Neural progenitor cell (in vitro differentiated cells): ENCODE results near the gene CIDEC. TPM values are rescaled to one million over a fixed set of nuclear protein-coding genes. Genes with fewer than 3 reads are reported as not detected.

Experiments used
- DNase-seq: peaks from one replicate; pipeline ENCODE4 v3.0.0-alpha.2; 2016; ENCODE audit warnings: low spot score
- H2AFZ ChIP-seq: fragments of 200-600 bp; sonication (generic); replicated peaks from 2 replicates; pipeline ENCODE4 v1.6.1; 2016; ENCODE audit warnings: antibody characterized with exemption
- H3F3A ChIP-seq: fragments of 200-600 bp; sonication (generic); 2 replicates; pipeline ENCODE4 v1.6.1; 2016; ENCODE audit warnings: antibody characterized with exemption, low read depth
- H3K27ac ChIP-seq: fragments of 200-600 bp; sonication (generic); 2 replicates; pipeline ENCODE4 v1.5.1; 2016; ENCODE audit warnings: mild to moderate bottlenecking
- H3K27me3 ChIP-seq: fragments of 200-600 bp; sonication (generic); 2 replicates; pipeline ENCODE4 v1.6.1; 2016; ENCODE audit warnings: mild to moderate bottlenecking, moderate library complexity
- H3K36me3 ChIP-seq: fragments of 200-600 bp; sonication (generic); 2 replicates; pipeline ENCODE4 v1.5.1; 2016
- H3K4me1 ChIP-seq: fragments of 200-600 bp; sonication (generic); 2 replicates; pipeline ENCODE4 v1.6.1; 2016; ENCODE audit warnings: mixed run types
- H3K4me2 ChIP-seq: fragments of 200-600 bp; sonication (generic); 2 replicates; pipeline ENCODE4 v1.6.1; 2016
- H3K4me3 ChIP-seq: fragments of 200-600 bp; sonication (generic); 2 replicates; pipeline ENCODE4 v1.5.1; 2016
- H3K79me2 ChIP-seq: fragments of 200-600 bp; sonication (generic); 2 replicates; pipeline ENCODE4 v1.6.1; 2016; ENCODE audit warnings: low read depth
- H3K9ac ChIP-seq: fragments of 200-600 bp; sonication (generic); 2 replicates; pipeline ENCODE4 v1.6.1; 2016
- H3K9me3 ChIP-seq: fragments of 200-600 bp; sonication (generic); 2 replicates; pipeline ENCODE4 v1.5.1; 2016; ENCODE audit warnings: low read depth
- H4K20me1 ChIP-seq: fragments of 200-600 bp; sonication (generic); 2 replicates; pipeline ENCODE4 v1.6.1; 2016; ENCODE audit warnings: low read depth
- H3K27ac Mint-ChIP-seq: 3 replicates; pipeline ENCODE4 v1.8.0; 2021; ENCODE audit warnings: mixed read lengths
- H3K27me3 Mint-ChIP-seq: 2 replicates; pipeline ENCODE4 v1.8.0; 2022; ENCODE audit warnings: low read depth, mild to moderate bottlenecking, inconsistent platforms, moderate library complexity, mixed read lengths; ENCODE audit not compliant: insufficient read depth
- H3K36me3 Mint-ChIP-seq: 3 replicates; pipeline ENCODE4 v1.8.0; 2021; ENCODE audit warnings: mixed read lengths
- H3K4me1 Mint-ChIP-seq: 3 replicates; pipeline ENCODE4 v1.8.0; 2021; ENCODE audit warnings: mixed read lengths
- H3K4me3 Mint-ChIP-seq: 3 replicates; pipeline ENCODE4 v1.8.0; 2021; ENCODE audit warnings: mild to moderate bottlenecking, moderate library complexity, mixed read lengths
- H3K9me3 Mint-ChIP-seq: 3 replicates; pipeline ENCODE4 v1.8.0; 2020; ENCODE audit warnings: mixed read lengths
- CTCF ChIP-seq: fragments of 200-600 bp; sonication (generic); IDR thresholded peaks from 2 replicates; pipeline ENCODE4 v1.5.1; 2017; ENCODE audit warnings: antibody characterized with exemption, mild to moderate bottlenecking
- EZH2 ChIP-seq: fragments of 200-600 bp; sonication (generic); IDR thresholded peaks from 2 replicates; pipeline ENCODE4 v1.6.1; 2017; ENCODE audit warnings: antibody characterized with exemption, mild to moderate bottlenecking, moderate library complexity
- EZH2phosphoT487 ChIP-seq: fragments of 200-600 bp; sonication (generic); IDR thresholded peaks from 2 replicates; pipeline ENCODE4 v1.6.1; 2017; ENCODE audit warnings: antibody characterized with exemption
- total RNA-seq: library from RNA; depleted of rRNA; stranded (reverse); fragments of >200 nt; gene quantifications from 2 replicates; pipeline ENCODE4 v1.2.3, GENCODE V29; 2015; ENCODE audit warnings: low replicate concordance

Gene CIDEC
- total RNA-seq, 1 donor from 2014 or later: not detected

DNA sequence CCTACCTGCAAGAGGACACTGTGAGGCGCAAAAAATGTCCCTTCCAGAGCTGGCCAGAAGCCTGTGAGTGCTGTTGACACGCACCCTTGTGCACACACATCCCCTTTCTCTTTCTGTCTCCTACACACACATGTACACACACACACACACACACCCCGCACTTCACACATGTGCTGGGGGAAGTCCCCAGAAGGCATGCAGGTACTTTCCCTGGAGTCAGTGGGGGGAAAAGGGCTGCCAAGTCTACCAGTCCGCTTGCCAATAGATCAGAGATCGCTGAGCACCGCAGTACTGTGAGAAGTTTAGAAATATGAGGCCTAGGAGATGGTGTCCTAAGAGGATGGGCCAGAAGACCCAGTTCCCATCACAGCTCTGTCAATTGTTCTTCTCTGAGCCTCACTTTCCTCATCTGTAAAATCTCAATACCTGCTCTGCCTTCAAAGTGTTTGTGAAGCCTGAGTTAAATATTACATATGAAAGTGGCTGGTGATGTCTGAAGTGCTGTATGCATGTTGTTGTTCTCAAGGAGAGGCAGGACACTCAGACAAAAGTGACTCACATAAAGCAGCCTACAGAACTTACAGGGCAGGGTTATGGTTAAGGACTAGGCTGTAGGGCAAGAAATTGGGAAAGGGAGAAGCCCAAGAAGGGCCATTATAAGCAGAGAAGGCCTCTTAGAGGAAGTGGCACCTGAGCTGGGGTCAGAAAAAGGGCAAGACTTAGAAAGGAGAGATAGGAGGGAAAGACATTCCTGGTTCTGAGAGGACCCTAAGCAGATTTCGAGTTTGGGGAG, 29.4 kb upstream of the CIDEC start:
- no peak for TF ChIP-seq EZH2phosphoT487
- TF ChIP-seq CTCF: no peak
- no peak for TF ChIP-seq EZH2
- Histone ChIP-seq H3K79me2 (no peaks in the 10 kb centered on the region), H3K4me1 (no peaks in the 10 kb centered on the region), H3K9me3 (no peaks in the 10 kb centered on the region), H3K4me3 (no peak overlapping the region), H3K27ac (no peak overlapping the region), H3K9ac (no peak overlapping the region), H4K20me1 (no peaks in the 10 kb centered on the region), H3K4me2 (no peak overlapping the region), H3K36me3 (no peaks in the 10 kb centered on the region), H2AFZ (no peak overlapping the region), H3F3A (peaks cover 4% of the 10 kb centered on the region), H3K27me3 (peaks cover 5% of the 10 kb centered on the region)
- no peak overlapping the region for H3K4me3 Mint-ChIP-seq
- no peaks in the 10 kb centered on the region for H3K36me3 Mint-ChIP-seq
- H3K27me3 Mint-ChIP-seq: peaks cover 5% of the 10 kb centered on the region
- no peak overlapping the region for H3K27ac Mint-ChIP-seq
- H3K9me3 Mint-ChIP-seq: no peaks in the 10 kb centered on the region
- peaks cover 3% of the 10 kb centered on the region for H3K4me1 Mint-ChIP-seq
- no peak for DNase-seq

- no peak overlapping the region for H3K9ac ChIP-seq
- no peaks in the 10 kb centered on the region for H3K36me3 Mint-ChIP-seq
- no peaks in the 10 kb centered on the region for H3K9me3 ChIP-seq
- H3K4me1 ChIP-seq: no peaks in the 10 kb centered on the region
- DNase-seq: no peak
- no peaks in the 10 kb centered on the region for H3K36me3 ChIP-seq
- H3K4me1 Mint-ChIP-seq: peaks cover 5% of the 10 kb centered on the region
- H3F3A ChIP-seq: no peaks in the 10 kb centered on the region
- TF ChIP-seq EZH2phosphoT487: no peak
- no peak for TF ChIP-seq CTCF
- no peak for TF ChIP-seq EZH2
- no peak overlapping the region for H3K27ac Mint-ChIP-seq
- no peak overlapping the region for H3K4me3 Mint-ChIP-seq
- no peak overlapping the region for H2AFZ ChIP-seq
- no peak overlapping the region for H3K4me3 ChIP-seq
- H3K79me2 ChIP-seq: no peaks in the 10 kb centered on the region
- H3K27me3 ChIP-seq: no peaks in the 10 kb centered on the region
- peaks cover 5% of the 10 kb centered on the region for H3K27me3 Mint-ChIP-seq
- no peak overlapping the region for H3K4me2 ChIP-seq
- H4K20me1 ChIP-seq: no peaks in the 10 kb centered on the region
- no peak overlapping the region for H3K27ac ChIP-seq
- no peaks in the 10 kb centered on the region for H3K9me3 Mint-ChIP-seq
Observed at GRCh38 chr3:9908286-9908685, 28.2 kb upstream of the CIDEC start.

- Histone ChIP-seq H3K4me2 (no peak overlapping the region), H3K27me3 (no peaks in the 10 kb centered on the region), H4K20me1 (no peaks in the 10 kb centered on the region), H3K9me3 (no peaks in the 10 kb centered on the region), H3K4me1 (no peaks in the 10 kb centered on the region), H3K79me2 (no peaks in the 10 kb centered on the region), H3K4me3 (no peak overlapping the region), H3F3A (no peaks in the 10 kb centered on the region), H2AFZ (no peak overlapping the region), H3K9ac (no peak overlapping the region), H3K36me3 (no peaks in the 10 kb centered on the region), H3K27ac (no peak overlapping the region)
- Mint-ChIP-seq H3K4me3 (no peak overlapping the region), H3K27me3 (peaks cover 5% of the 10 kb centered on the region), H3K27ac (no peak overlapping the region), H3K4me1 (peaks cover 12% of the 10 kb centered on the region), H3K36me3 (no peaks in the 10 kb centered on the region), H3K9me3 (no peaks in the 10 kb centered on the region)
- TF ChIP-seq EZH2phosphoT487 (no peak), EZH2 (no peak), CTCF (no peak)
- no peak for DNase-seq
Observed at GRCh38 chr3:9906480-9906879, 26.4 kb upstream of the CIDEC start.
